NCI-H510A (cell line): Measurements from ENCODE around the gene ZNF524.
"Not testable (repeated sequence)": the region's sequence is repeated elsewhere in the genome, so short reads cannot be mapped to it uniquely, and the experiment has no call there.

Experiments
- DNase-seq: peaks from one replicate; lab custom pipeline; 2025; lab: John Stamatoyannopoulos, UW

ZNF524 gene, protein sequence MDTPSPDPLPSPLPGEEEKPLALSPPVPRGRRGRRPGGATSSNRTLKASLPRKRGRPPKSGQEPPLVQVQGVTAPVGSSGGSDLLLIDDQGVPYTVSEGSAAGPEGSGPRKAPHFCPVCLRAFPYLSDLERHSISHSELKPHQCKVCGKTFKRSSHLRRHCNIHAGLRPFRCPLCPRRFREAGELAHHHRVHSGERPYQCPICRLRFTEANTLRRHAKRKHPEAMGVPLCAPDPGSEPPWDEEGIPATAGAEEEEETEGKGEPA

DNA sequence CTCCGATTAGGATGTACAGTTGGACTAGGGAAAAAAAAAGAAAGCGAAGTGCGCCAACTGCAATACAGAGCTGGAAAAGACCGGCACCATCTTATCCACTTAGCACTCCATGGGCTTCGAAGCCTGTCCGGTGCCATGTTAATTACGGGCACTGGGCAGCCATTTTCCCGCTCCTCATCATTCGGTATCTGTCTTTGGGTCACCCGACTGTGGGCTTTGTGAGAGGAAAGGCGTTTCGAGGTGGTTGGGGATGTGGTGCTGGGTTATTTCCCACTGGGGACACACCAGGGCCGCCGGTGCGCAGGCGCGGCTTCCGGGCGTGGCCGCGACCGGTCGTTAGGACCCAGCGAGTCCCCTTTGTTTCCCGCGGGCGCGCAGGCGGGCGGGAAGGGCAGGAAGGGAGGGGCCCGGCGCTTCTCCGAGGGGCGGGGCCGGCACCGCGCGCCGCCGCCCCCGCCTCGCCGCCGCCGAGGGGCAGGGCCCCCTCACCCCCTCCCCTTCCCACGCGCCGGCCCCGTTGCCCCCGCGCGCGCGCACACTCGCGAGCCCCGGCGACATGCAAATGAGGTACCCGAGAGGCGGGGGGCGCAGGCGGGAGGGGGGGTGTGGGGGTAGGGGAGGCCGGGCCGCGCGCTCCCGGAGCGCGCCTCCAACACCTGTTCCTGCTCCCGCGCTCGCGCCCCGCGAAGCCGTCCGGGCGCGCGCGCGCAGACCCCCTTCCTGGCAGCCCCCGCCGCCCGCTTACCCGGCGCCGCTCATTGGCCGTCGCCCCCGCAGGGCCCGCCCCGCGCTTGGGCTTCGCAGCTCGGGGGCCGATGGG, at the start of gene ZNF524:
Gene ZNF524 (plus strand): TSS at position 447 of the 820 bp plus-strand sequence. CDS start 1,825 bp downstream, outside the sequence.
- peak; percentile 87 for DNase-seq

DNA sequence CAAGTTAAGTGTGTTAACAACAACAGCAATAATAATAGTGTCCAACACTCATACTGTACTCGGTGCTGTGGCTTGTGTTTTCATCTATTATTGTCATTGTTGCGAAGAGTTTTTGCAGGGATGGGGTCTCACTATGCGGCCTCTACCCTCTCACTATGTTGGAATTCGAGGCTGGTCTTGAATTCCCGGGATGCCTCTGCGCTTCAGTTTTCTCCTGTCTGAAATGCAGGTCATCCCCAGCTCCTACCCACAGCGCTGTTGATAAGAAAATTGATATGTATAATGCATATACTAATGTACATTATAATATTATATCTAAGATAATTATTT, 49.8 kb upstream of the ZNF524 start:
- DNase-seq = no peak

DNA sequence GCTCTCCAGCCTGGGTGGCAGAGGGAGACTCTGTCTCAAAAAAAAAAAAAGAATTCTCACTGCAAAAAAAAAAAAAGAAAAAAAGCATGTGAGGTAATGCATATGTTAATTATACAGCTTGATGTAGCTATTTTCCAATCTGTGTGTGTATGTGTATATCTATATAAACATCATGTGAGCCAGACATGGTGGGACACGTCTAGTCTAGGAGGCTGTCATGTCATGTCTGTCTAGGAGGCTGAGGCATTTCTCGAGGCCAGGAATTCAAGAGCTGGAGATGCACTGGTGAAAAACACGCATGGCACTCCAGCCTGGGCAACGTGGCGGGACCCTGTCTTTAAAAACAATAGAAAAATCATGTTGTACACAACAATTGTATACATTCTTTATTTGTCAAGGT, 47.9 kb upstream of the ZNF524 start:
- DNase-seq = no peak

DNA sequence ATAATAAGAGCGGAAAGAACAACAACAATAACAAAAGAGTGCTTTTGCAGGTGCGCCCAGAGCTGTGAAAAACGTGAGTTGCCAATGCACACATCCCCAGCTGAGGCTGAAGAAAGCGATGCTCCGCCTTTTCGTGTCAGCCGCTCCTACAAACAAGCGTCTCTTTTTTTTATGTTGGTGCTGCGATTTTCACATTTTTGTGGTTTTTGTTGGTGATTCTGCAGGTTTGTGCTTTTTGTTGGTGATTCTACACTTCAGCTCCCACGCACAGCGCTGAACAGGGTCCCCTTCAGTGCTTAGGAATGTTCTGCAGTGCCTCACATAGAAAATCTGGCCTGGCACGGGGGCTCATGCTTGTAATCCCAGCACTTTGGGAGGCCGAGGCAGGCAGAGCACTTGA, 47.5 kb upstream of the ZNF524 start:
- DNase-seq = no peak

DNA sequence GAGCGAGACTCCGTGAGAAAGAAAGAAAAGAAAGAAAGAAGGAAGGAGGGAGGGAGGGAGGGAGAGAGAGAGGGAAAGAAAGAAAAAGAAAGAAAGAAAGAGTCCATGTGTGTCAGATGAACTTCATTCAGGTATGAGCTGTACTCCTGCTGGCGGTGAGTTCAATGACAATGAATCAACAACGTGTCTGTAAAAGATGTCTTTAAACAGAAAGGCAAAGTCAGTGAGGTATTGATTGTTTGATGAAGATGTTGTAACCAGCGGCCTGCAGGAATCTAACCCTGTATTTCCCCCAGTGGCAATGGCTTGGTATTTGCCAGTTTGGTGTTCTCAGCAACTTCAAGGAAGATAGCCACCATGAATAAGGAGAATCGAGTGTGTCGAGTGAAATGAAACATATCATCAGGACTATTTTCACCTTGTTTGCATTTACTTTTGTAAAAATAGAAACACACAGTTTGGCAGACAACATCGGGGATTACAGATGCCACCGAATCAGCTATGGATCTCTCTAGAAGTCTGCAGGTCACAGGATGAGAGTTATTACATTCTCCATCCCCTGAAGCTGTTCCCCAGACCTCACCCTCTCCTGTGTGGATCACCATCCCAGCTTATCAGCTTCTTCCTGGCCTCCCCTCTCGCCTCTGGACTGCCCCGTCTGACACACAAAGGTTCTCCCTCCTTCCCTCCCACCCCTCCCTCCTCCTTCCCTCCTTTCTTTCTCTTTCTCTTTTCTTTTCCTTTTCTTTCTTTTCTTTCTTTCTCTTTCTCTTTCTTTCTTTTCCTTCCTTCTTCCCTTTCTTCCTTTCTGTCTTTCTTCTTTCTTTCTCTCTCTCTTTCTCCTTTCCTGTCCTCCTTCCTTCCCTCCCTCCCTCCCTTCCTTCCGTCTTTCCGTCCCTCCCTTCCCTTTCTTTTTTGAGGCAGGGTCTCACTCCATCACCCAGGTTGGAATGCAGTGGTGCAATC, 46.6 kb upstream of the ZNF524 start:
- no peak for DNase-seq

DNA sequence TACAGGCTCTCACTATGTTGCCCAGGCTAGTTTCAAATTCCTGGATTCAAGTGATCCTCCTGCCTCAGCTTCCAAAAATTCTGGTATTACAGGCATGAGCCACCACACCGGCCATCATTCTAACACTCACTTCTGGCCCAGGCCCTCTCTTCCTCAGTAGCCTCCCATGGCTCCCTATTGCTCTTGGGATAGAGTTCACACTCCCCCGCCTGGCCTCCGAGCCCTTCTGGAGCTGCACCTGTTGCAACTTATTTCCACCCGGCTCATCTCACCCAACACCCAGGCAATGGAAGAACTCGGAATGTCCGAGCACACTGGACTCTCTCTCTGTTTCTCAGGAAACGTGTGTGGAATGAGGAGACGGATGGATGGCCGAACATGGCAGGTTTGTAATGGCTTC, 45.8 kb upstream of the ZNF524 start:
- no peak for DNase-seq

DNA sequence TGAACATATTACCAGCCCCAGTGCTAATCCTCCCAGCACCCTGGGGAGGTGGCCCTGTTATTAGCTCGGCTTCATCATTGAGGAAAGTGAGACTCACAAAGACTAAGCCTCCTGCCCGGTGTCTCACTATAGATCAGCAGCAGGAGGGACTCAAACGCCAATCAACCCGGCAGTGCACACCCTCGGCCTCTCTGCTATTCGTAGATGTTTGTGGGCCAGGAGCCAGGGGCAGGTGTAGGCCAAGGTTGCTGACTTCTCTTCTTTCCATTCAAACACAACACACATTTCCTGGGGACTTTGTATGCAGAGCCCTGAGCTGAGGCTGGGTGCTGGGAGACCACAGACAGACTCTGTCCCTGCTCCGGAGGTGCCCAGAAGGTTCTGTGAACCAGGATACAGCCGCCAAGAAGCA, 45.3 kb upstream of the ZNF524 start:
- no peak for DNase-seq

DNA sequence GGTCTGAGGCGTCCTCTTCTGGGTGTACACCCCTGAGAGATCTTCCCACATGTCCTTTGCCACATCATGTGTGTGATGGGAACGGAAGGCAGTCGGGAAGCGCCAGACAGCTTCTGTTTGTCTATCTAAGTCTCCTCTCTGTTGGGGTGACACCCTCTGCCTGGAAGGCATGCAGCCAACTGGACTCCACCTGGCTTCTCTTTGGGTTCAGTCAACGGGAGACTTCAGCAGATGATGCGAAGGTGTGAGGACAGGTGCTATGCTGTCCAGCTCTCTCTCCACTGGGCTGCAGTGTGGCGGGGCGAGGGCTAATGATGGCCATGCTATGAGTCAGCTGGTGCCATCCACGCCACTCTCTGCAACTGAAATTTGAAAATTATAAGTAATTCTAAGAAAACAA, 40.4 kb upstream of the ZNF524 start:
- no peak for DNase-seq

DNA sequence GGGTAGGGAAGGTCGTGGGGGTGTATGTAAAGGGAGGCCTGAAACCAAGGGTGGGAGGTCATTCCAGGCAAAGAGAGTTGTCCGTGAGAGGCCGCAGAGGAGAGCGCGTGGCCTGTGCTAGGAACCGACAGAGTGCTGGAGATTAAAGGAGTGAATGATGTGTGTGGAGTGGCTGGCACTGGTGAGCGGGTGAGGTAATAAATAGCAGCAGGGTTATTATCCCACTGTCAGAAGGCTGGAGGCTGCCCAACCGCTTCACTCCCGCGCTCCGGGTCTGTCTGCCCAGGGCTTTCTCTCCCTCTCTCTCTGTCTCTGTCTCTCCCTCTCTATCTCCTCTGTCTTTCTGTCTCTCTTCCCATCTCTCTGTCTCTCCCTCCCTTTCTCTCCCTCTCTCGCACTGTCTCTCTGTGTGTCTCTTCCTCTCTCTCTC, 36.8 kb upstream of the ZNF524 start:
- no peak for DNase-seq

DNA sequence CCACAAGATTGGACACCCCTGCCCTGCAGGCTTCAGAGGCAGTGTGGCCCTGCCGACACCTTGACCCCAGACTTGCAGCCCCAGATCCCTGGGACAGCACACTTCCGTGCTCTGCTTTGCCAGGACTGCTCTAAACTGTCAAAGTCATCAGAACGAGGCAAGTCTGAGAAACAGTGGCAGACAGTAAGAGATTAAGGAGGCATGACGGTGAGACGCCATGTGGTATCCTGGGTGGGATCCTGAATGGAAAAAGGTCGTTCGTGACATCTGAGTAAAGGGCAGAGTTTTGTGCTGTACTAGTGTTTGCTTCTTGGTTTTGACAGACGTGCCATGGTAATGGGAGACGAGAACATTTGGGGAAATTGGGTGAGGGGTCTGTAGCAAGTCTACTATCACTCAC, 33.3 kb upstream of the ZNF524 start:
- no peak for DNase-seq

DNA sequence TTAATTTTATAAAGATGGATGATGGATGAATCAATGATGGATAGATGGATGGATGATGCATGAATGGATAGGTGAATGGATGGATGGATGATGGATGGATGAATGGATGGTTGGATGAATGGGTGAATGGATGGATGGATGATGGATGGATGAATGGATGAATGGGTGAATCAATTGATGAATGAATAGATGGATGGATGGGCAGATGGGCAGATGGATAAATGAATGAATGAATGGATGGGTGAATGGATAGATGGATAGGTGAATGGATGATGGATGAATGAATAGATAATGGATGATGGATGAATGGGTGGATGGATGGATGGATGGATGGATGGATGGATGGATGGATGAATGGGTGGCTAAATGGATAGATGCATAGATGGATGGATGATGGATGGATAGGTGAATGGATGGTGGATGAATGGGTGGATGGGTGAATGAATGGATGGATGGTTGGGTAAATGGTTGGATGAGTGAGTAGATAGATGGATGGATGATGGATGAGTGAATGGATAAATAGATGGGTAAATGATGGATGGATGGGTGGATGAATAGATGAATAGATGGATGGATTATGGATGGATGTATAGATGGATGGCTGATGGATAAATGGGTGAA, 32.3 kb upstream of the ZNF524 start:
- DNase-seq = no peak

DNA sequence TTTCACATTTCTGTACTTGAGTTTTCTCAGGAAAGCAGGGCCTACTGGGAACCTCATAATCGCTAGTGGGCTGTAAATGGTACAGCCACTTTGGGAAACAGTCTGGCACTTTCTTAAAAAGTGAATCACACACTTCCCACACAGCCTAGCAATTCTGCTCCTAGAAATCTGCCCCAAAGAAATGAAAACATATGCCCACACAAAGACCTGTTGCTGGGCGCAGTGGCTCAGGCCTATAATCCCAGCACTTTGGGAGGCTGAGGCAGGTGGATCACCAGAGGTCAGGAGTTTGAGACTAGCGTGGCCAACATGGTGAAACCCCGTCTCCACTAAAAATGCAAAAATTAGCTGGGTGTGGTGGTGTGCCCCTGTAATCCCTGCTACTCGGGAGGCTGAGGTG, 30.6 kb upstream of the ZNF524 start:
- DNase-seq = not testable (repeated sequence)

DNA sequence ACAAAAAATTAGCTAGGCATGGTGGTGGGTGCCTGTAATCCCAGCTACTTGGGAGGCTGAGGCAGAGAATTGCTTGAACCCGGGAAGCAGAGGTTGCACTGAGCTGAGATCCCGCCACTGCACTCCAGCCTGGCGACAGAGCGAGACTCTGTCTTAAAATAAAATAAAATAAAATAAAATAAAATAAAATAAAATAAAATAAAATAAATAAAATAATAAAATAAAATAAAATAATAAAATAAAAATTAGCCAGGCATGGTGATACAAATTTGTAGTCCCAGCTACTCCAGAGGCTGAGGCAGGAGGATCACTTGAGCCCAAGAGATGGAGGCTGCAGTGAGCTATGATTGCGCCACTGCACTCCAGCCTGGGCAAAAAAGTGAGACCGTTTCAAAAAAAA, 26.2 kb upstream of the ZNF524 start:
- not testable (repeated sequence) for DNase-seq

DNA sequence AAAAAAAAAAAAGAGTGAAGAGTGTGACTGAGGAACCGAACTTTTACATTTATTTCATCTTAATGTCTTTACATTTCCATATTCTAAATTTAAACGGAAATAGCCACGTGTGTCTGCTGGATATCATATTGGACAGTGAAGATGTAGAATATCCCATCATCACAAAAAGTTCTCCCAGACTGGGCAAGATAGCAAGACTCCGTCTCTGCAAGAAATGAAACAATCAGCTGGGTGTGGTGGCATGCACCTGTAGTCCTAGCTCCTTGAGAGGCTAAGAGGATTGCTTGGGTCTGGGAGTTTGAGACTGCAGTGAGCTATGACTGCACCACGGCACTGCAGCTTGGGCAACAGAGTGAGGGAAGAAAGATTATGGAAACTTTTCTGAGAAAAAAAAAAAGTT, 23.3 kb upstream of the ZNF524 start:
- no peak for DNase-seq

DNA sequence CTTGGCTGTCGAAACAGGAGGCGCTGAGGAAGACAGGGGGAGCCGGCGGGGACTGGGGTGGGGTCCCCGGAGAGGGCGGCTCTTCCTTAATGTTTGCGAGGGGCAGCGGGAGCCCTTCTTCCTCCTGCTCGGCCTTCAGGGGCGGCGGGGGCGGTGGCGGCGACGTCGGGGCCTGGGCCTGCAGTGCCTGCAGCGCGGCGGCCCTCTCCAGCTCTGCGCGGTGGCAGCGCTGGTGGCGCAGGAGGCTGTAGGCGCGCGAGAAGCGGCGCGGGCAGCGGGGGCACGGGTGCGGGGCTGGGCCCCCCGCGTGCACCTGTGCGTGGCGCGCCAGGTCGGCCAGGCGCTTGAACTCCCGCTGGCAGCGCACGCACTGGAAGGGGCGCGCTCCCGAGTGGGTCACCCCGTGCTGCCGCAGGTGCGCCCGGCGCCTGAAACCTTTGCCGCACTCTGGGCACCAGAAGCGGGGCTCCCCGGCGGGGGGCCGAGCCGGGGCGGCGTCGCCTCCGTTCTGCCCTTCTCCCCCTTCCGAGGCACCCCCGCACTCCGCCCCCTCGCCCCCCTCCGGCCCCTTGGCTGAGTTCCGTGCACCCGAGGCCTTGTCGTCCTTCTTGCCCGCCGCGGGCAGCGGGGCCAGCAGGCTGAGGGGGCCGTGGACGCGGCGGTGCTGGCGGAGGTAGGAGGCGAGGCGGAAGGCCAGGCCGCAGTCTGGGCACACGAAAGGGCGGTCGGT, 21.9 kb upstream of the ZNF524 start:
- no peak for DNase-seq

DNA sequence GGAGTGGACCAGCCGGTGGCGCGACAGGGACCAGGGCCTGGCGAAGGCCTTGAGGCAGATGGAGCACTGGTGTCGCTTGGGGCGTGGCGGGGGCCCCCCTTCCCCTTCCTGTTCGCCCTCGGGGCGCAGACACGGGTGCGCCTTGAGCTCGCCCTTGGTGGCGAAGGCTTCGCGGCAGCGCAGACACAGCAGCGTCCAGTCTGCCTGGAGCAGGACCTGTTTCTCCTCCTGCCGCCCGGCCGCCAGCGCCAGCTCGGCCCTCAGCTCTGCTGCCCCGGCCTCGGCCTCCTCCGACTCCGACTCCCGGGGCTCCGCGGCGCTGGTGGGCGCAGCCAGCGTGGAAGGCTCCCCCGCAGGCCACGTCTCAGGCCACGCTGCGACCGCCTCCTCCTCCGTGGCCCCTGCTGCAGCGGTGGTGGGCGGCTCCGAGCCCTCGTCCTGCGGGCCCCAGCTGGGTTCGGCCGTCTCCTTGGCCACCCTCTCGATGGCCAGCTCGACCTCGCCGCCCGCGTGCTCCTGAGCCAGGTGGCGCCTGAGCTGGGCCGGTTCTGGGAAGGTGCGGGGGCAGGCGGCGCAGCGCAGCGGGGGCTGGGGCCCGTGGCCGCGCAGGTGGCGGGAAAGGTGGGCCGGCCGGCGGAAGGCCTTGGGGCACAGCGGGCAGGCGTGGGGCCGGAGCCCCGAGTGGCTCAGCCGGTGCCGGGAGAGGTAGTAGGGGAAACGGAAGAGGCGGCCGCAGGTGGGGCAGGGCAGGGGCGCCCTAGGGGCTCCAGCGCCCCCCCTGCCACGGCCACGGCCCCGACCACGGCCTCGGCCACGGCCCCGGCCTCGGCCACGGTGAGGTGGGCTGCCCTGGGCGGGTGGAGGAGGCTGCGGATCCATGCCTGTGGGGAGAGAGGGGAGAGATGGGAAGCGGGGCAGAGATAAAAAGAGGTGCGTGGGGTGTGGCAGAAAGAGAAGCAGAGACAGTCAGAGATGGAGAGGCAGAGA, 21.0 kb upstream of the ZNF524 start:
- DNase-seq = no peak

DNA sequence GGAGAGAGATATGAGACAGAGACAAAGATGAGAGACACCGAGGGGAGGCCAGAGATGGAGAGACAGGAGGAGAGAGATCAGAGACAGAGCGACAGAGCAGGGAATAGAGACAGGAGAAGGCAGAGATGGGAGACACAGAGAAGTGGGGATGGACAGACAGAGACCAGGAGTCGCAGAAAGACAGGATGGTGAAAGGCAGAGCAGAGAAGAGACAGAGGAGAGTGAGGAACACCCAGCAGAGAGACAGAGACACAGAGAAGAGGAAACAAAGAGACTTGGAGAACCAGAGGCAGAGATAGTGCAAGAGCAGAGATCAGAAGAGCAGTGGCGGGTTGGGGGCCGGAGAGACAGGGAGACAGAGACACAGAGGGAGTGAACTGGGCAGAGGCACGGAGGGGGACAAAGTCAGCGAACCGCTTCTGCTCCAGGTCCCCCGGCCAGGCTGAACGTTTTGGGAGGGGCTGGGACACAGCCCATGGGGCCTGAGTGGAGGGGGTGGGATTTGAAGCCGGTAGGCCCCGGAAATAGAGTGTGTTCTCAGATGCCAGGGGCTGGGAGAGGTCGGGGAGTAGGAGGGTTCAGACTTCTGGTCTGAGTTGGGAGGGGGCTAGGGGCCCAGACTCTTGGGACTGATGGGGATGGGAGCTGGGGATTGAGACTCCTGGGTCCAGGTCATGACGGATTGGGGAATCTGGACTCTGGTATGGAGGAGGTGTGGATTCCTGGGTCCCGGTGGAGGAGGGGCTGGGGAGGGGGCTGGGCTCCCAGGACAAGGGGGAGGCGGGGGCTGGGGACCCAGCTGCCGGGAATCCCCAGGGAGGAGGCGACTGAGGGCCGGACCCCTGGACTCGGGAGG, 20.1 kb upstream of the ZNF524 start:
- DNase-seq = no peak

DNA sequence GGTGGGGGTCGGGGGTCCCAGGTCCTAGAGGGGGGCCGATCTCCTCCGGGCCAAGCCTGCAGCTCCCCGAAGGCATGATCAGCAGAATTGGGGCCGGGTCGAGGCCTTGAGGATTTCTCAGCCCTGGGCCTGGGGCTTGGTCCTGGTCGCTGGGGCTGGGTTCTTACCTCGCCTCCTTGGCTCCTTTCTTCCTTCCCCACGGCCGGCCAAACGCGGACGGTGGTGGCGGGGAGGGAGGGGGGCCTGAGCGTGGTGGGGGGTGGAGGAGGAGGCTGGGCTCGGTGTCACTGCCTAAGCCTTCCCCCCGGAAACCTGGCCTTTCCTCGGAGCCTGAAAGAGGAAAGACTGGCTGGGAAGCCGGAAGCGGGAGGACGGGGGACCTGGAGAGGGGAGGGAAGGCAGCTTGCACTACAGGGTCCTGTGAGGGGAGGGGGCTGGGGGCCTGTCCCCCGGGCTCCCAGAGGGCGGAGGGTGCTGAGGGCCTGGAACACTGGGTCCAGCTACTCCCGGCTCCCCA, 19.4 kb upstream of the ZNF524 start, which contains the start of gene ZNF579:
Gene ZNF579 (minus strand): TSS at position 221 of the 517 bp plus-strand sequence. CDS start 1,209 bp downstream, outside the sequence.
- DNase-seq = peak; percentile 85
